ENCODE results near the gene FAM50A. TPM values are rescaled to one million over a fixed set of nuclear protein-coding genes. Genes with fewer than 3 reads are reported as not detected.

Gene FAM50A
- total and polyA plus RNA-seq, 2 donors (not counting 1 experiment from before 2014, with no cell fraction given): 44.5 to 79.8 TPM

DNA sequence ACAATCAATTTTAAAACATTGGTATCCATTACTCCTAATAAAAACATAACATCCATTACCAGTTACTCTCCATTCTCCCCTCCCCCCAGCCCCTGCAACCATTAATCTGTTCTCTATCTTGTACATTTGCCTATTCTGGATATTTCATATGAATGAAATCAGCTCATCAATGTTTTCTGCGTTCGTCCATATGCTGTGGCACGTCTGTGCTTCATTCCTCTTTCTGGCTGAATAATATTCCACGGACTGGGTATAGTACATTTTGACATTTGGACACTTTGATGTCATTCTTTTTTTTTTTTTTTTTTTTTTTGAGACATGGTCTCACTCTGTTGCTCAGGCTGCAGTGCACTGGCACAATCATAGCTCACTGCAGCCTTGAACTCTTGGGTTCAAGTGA lies 40.1 kb upstream of the FAM50A start:
- ChIA-PET POLR2A (no interaction called here), CTCF (interaction anchor here (0.7 kb wide), 1 partner anchor 79 kb away, joined by 4 read pairs; no protein-coding TSS in a partner anchor)
- Histone ChIP-seq H3K9me3 (ENCODE audit: control extremely low read depth in 1 of 3, control insufficient read depth in 2 of 3, insufficient read depth in 1 of 3, low read length in 2 of 3) (no peaks in the 10 kb centered on the region), H3K9ac (ENCODE audit: low read length) (no peak overlapping the region), H3K4me1 (ENCODE audit: control insufficient read depth in 2 of 2, insufficient read depth in 2 of 2, low read length in 2 of 2) (peaks cover 12 to 19% of the 10 kb centered on the region in 2 donors), H3K4me2 (replicated peaks; ENCODE audit: low read depth, low read length, poor library complexity, severe bottlenecking) (no peak overlapping the region), H4K20me1 (ENCODE audit: control insufficient read depth, insufficient read depth, low read length, poor library complexity, severe bottlenecking) (peaks cover 25% of the 10 kb centered on the region), H3K4me3 (ENCODE audit: control extremely low read depth in 1 of 5, extremely low read depth in 1 of 5, insufficient read depth in 1 of 5, low read depth in 2 of 5, low read length in 4 of 5) (no peak overlapping the region), H2AFZ (ENCODE audit: insufficient read depth, low read depth, low read length, poor library complexity, severe bottlenecking) (no peak overlapping the region), H3K36me3 (replicated peaks in 1 of 2; ENCODE audit: control extremely low read depth in 1 of 2, control insufficient read depth in 1 of 2, extremely low read depth in 1 of 2, insufficient read depth in 2 of 2, low read length in 1 of 2) (peaks cover 0 to 24% of the 10 kb centered on the region in 2 experiments), H3K27me3 (replicated peaks in 1 of 4; ENCODE audit: control extremely low read depth in 1 of 4, control insufficient read depth in 3 of 4, insufficient read depth in 4 of 4, low read length in 3 of 4) (no peaks in the 10 kb centered on the region), H3K79me2 (ENCODE audit: control insufficient read depth, insufficient read depth, low read length) (no peaks in the 10 kb centered on the region), H3K27ac (ENCODE audit: low read length in 2 of 2) (no peak overlapping the region)
- DNase-seq (no peak), ATAC-seq (ENCODE audit: low read depth) (no peak)
- TF ChIP-seq CTCF (IDR thresholded peaks at IDR 0.05) (no peak), EZH2 (IDR thresholded peaks at IDR 0.05; ENCODE audit: borderline replicate concordance, insufficient read depth, low read depth, low read length, poor library complexity, severe bottlenecking) (no peak)
- H3K27me3 Mint-ChIP-seq: no peaks in the 10 kb centered on the region
- H3K27ac Mint-ChIP-seq: no peak overlapping the region
- WGBS (ENCODE audit: insufficient coverage): no CpG with 5 or more reads among the region's 4 CpGs
- no peaks in the 10 kb centered on the region for H3K9me3 Mint-ChIP-seq (ENCODE audit: insufficient read depth)
- intact Hi-C loops (cut with micrococcal nuclease): no loop called here
- peaks cover 19% of the 10 kb centered on the region for H3K4me1 Mint-ChIP-seq
- no peak overlapping the region for H3K4me3 Mint-ChIP-seq

DNA sequence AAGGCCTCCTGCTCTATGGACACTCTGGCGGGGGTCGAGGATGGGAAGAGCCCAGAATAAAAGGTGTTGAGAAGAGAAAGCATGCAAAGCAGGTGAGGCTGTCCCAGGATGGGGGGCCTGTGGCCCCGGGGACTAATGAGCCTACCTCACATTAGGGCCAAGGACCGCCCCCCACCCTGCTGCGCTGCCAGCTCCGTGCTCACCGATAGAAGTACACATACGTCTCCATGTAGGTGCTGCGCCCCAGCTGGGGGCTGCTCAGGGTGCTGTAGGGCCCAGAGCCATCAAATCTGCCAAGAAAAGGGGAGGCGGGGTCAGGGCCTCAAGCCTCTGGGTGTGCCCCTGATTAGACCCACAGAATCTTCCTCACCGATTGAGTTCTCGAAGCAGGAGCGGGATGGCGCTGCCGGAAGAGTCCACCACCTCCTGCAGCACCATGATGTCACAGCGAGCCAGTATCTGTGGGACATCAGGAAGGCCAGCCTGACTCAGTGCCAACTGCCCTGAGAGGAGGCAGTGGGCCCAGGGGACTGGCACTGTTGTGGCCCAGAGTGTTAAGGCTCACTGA lies 39.2 kb upstream of the FAM50A start:
- Mint-ChIP-seq H3K4me1 (peaks cover 19% of the 10 kb centered on the region), H3K4me3 (no peak overlapping the region), H3K9me3 (ENCODE audit: insufficient read depth) (no peaks in the 10 kb centered on the region), H3K27ac (no peak overlapping the region), H3K27me3 (no peaks in the 10 kb centered on the region)
- POLR2A ChIA-PET: no interaction called here
- Histone ChIP-seq H3K4me1 (ENCODE audit: control insufficient read depth in 2 of 2, insufficient read depth in 2 of 2, low read length in 2 of 2) (peaks cover 9 to 19% of the 10 kb centered on the region in 2 donors), H3K9ac (ENCODE audit: low read length) (no peak overlapping the region), H4K20me1 (ENCODE audit: control insufficient read depth, insufficient read depth, low read length, poor library complexity, severe bottlenecking) (peaks cover 17% of the 10 kb centered on the region), H3K27me3 (replicated peaks in 1 of 4; ENCODE audit: control extremely low read depth in 1 of 4, control insufficient read depth in 3 of 4, insufficient read depth in 4 of 4, low read length in 3 of 4) (no peaks in the 10 kb centered on the region), H3K79me2 (ENCODE audit: control insufficient read depth, insufficient read depth, low read length) (no peaks in the 10 kb centered on the region), H3K9me3 (ENCODE audit: control extremely low read depth in 1 of 3, control insufficient read depth in 2 of 3, insufficient read depth in 1 of 3, low read length in 2 of 3) (no peaks in the 10 kb centered on the region), H3K27ac (ENCODE audit: low read length in 2 of 2) (no peak overlapping the region), H3K36me3 (replicated peaks in 1 of 2; ENCODE audit: control extremely low read depth in 1 of 2, control insufficient read depth in 1 of 2, extremely low read depth in 1 of 2, insufficient read depth in 2 of 2, low read length in 1 of 2) (peaks cover 0 to 16% of the 10 kb centered on the region in 2 experiments), H3K4me2 (replicated peaks; ENCODE audit: low read depth, low read length, poor library complexity, severe bottlenecking) (no peak overlapping the region), H3K4me3 (ENCODE audit: control extremely low read depth in 1 of 5, extremely low read depth in 1 of 5, insufficient read depth in 1 of 5, low read depth in 2 of 5, low read length in 4 of 5) (no peak overlapping the region), H2AFZ (ENCODE audit: insufficient read depth, low read depth, low read length, poor library complexity, severe bottlenecking) (no peak overlapping the region)
- no peak for TF ChIP-seq EZH2 (IDR thresholded peaks at IDR 0.05; ENCODE audit: borderline replicate concordance, insufficient read depth, low read depth, low read length, poor library complexity, severe bottlenecking)
- TF ChIP-seq CTCF (IDR thresholded peaks at IDR 0.05): no peak
- 96% methylated on average over 11 of the region's 16 CpGs for WGBS (ENCODE audit: insufficient coverage)
- CTCF ChIA-PET: no interaction called here
- ATAC-seq (ENCODE audit: low read depth) (no peak), DNase-seq (no peak)
- intact Hi-C loops (cut with micrococcal nuclease): no loop called here

Measured in B cell (primary cell).